Hematopoietic multipotent progenitor cell treated with erythropoietin and hydrocortisone succinate and interleukin-3 and kit ligand, for 15 days (in vitro differentiated cells): Measurements from ENCODE around the gene KCNS1.
"Not testable (repeated sequence)": the region's sequence is repeated elsewhere in the genome, so short reads cannot be mapped to it uniquely, and the experiment has no call there.

Experiments
- DNase-seq: peaks from one replicate; pipeline ENCODE4 v3.0.0-alpha.2; 2015; ENCODE audit warnings: low spot score

The KCNS1 gene, protein sequence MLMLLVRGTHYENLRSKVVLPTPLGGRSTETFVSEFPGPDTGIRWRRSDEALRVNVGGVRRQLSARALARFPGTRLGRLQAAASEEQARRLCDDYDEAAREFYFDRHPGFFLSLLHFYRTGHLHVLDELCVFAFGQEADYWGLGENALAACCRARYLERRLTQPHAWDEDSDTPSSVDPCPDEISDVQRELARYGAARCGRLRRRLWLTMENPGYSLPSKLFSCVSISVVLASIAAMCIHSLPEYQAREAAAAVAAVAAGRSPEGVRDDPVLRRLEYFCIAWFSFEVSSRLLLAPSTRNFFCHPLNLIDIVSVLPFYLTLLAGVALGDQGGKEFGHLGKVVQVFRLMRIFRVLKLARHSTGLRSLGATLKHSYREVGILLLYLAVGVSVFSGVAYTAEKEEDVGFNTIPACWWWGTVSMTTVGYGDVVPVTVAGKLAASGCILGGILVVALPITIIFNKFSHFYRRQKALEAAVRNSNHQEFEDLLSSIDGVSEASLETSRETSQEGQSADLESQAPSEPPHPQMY

DNA sequence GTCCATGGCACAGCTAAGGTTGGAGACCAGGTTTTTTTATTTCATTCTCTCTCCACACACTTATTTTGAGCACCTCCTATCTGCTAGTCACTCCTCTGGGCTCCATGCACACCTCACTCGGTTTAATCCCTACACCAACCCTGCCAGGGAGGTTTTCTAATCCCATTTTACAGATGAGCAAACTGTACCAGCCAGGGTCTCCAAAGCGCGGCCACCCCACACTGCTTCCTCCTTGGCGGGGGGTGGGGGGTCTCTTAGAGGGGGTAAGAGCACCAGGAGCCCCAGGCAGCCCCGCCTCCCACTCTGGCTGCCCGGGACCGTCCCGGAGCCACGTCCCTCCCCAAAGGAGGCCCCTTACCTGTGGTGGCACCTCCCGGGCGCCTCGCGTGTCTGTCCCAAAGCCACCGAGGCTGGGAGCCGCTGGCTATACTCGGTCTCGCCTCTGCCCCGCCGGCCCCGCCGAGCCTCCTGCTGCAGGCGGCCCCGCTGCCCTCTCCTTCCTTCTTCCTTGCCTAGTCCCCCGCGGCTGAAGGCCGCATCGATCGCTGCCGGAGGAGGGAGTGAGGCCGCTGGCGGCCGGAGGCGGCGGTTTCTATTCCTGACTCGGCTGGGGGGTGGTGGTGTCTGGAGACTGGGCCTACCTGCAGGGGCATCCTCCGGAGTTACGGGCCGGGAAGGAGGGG, at the start of gene KCNS1:
Gene KCNS1, minus strand, starts transcription at position 565 of the 683 bp plus-strand sequence. CDS start 1,891 bp downstream, outside the sequence.
- no peak for DNase-seq

DNA sequence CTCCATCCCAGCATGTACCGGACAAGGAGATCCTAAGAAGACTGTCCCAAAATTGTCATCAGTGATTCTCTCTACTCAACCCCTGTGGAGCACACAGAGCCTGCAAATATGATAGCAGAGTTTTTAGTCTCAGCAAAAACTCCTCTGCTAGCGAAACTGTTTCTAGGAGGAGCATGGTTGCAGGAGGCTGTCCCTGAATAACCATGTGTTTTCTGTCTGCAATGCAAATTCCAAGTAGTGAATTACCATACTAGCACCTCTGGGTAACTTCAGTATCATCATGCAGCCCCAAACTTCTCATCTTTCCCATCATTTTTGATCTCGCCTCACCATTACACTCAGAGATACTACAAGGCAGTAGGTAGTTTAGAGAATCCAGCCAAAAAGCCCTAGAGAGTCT, 48.1 kb upstream of the KCNS1 start:
- DNase-seq = no peak

DNA sequence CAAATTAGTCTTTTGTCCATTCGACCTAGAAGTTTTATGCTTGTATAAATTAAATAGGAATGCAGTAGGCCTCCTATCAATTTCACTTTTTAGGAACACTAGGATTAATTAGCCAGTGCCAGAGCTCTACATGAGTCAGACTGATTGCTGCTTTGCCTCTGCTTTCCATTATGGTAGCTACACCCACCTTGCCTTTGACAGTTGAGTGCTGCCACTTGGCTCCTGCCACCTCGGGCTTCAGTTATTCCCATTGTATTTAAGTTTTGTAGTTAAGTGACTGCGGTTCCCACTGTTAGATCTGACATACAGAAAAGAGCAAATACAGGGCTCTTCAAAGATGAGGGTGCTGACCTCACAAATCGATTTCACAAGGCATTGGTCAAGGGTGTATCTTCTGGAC, 39.9 kb upstream of the KCNS1 start:
- DNase-seq = no peak

DNA sequence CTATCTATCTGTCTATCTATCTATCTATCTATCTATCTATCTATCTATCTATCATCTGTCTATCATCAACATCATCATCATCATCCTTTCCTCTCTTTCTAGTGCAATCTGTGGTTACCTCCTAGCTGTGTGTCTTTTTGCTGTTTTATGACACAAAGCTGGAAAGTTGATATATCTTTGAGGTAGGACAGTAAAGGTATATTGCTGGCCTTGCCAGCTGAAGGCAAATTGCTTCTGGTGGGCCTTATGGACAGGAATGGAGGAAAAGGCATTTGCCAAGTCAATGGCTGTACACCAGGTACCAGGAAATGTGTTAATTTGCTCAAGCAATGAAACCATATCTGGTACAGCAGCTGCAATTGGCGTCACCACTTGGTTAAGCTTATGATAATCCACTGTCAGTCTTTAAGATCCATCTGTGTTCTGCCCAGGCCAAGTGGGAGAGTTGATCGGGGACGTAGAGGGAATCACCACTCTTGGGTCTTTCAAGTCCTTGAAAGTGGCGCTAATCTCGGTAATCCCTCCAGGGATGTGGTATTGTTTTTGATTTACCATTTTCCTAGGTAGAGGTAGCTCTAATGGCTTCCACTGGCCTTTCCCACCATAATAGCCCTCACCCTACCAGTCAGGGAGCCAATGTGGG, 38.9 kb upstream of the KCNS1 start:
- not testable (repeated sequence) for DNase-seq

DNA sequence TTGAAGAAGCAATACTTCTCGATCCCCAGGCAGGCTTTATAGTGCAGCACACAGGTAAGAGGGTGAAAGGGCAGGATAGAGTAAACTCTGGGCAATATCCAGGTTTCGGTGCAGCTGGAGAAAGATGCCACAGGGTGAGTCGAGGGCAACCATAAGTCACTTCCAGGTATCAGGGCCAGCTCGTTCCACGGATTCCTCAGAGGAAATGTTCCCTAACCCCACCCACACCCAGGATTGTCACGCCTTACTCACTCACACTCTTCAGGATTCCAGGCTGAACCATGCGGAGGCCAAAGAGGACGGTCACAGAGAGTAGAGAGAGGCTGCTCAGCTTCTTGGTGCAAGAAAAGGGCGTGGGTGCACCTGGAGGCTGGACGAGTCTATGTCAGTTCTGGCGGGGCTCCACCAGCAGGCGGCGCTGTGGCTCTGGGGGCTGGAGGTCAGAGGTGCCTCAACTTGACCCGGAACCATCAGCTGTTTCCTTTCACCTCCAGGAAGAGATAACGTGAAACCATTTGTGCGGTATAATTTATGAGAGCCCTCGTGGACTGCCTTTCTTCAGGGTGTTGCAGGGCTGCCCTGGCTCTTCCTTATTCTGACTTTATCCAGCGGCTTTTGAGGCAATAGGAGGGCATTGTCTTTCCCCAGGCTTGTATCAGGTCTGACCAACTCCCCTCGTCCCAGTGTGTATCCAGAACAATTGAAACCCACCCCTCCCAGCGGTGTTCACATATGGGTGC, 37.8 kb upstream of the KCNS1 start:
- peak; percentile 53 for DNase-seq

DNA sequence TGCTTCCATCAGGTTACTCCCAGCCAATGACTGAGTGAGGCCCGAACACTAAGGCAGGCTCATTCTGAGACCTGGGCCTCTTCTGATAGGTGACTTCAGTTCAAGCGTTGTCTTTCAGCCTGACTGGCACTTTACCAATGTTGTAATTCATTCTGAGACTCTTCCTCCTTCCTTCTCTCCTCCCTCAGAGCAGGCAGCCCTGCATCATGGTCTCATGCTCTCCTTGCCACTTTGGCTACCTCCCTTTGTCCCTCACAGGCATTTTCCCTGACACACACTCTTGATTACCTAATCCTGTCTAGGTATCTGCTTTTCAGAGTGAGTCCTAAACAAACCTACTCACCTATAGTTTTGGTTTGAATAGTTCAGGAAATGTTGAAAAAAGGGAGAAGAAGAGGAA, 36.0 kb upstream of the KCNS1 start:
- DNase-seq = no peak

DNA sequence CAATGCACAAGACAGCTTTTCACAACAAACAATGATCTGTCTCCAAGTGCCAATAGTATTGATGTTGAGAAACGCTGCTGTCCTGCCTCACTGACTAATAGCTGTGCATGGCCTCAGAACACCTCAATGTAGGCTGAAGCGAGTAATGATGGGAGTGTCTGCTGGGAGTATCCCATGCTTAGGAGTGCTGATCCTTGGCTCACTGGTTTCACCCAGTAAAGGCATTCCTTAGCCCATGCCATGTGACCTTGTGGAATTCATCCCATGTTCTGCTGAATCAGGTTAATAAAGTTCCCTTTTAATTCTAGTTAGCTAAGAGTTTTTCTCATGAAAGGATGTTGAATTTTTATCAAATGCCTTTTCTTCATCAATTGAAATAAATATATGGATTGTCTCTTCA, 27.2 kb upstream of the KCNS1 start:
- no peak for DNase-seq

DNA sequence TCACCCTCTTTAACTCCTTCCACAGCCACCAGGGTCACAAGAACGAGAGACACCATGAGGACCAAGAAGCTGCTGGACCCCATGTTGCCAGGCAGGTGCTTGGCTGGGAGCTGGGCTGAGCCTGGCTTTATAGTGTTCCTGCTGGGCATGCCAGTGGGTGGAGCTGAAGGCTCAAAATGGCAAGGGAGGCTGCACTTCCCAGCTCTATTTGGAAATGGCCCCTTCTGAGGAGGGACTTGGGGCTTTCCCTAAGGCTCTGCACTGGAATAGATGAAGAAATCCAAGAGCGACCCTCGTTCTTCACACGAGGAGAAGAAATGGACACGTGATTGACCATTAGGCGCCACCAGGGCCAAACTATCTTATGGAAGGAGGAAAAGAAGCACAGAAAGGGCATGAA, 23.4 kb upstream of the KCNS1 start, which contains the start of gene WFDC12:
Gene WFDC12, minus strand, starts transcription at position 101 of the 400 bp plus-strand sequence. Its CDS starts 18 bp downstream, at position 83.
- no peak for DNase-seq

DNA sequence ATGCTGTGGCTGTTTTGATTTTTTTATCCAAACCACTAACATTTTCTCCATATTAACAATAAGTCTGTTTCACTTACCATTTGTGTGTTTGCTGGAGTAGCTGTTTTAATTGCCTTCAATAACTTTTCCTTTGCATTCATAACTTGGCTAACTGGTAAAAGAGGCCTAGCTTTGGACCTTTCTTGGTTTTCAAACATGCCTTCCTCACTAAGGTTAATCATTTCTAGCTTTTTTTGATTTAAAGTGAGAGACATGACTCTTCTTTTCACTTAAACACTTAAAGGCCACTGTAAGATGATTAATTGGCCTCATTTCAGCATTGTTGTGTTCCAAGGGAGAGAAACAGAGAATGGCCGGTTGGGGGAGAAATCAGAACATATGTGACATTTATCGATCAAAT, 20.5 kb upstream of the KCNS1 start:
- DNase-seq = no peak

DNA sequence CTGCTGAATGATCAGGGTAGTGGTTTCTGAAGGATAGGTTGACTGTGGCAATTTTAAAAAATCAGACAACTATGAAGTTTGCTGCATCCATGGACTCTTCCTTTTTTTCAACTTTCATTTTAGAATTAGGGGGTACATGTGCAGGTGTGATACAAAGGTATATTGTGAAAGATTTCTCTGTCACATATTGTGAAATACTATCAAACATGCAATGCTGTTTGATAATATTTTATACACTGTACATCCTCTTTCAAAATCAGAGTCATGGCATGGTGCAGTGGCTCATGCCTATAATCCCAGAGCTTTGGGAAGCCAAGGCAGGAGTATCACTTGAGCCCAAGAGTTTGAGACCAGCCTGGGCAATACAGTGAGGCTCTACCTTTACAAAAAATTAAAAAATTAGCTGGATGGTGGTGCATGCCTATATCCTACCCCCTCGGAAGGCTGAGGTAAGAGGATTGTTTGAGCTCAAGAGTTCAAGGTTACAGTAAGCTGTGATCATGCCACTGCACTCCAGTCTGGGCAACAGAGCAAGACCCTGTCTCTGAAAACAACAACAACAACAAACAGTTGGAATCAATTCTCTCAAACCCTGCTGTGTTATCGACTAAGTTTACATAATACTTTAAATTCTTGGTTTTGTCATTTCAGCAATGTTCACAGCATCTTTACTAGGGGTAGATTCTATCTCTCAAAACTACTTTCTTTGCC, 18.8 kb upstream of the KCNS1 start:
- DNase-seq = no peak

DNA sequence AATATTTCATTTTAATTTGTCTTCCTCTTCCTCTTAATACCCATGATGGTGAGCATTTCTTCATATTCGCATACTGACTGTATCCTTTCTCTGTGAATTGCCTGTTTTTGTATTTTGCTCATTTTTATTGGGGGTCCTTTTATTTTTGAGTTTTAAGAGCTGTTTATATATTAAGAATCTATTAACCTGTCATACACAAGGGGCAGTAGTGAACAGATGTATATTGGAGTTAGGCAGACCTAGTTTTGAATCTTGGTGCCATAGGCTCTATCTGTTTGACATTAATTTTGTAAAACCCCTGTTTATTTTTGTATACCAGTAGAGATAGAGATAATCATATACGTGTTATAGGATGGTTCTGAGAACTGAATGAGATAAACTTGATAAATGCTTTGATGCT, 17.1 kb upstream of the KCNS1 start:
- DNase-seq = no peak

DNA sequence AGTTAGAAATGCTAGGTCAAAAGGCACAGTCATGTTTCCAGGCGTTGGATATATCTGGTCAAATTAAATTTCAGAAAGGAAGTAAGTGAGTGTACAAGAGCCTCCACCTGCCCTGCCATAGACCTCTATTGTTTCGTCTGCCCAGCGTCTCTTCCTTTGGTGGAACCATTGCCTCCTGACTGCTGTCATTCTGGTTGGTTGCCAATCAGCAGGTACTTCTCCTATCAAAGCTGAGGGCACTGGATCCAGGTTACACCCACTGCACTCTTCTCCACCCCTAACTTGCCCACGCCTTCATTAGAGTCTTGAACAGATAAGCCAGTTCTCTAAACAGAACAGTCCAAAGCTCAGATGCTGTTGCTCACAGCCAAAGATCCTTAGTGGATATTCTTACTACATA, 16.7 kb upstream of the KCNS1 start:
- no peak for DNase-seq

DNA sequence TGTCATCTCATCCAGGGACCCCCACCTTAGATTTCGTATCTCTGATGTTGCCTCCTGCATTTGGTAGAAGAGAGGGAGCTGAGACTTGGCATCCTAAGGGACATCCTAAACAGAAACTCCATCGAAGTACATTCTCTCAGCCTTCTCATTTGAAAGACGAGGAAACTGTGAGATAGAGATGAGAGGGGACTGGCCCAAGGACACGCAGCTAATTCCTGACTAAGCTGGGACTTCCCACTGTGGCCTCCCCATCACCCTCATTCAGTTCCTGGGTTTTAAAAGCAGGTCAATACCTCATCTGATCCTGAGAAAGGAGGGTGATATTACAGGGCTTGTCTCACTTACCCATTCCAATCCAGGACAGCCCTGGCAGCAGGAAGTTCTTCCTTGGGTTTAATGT, 14.9 kb upstream of the KCNS1 start:
- no peak for DNase-seq

DNA sequence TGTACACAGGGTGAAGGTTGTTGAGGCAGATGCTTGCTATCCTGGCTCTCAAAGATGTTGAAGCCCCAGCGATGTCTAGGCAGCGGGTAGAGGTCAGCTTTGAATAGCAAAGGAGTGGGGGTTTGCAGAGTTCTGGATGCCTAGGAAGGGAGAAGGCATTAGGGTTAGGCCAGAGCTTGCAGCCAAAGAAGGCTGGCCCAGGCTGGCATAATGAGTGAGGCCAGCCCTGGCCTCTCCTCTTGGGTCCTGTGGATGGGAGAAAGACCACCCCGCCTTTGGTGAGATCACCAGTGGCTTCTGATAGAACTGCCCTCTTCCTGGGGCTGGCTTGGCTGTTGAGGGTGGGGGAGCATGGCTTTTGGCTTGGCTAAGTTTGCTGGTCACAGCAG, 14.5 kb upstream of the KCNS1 start:
- DNase-seq = no peak

DNA sequence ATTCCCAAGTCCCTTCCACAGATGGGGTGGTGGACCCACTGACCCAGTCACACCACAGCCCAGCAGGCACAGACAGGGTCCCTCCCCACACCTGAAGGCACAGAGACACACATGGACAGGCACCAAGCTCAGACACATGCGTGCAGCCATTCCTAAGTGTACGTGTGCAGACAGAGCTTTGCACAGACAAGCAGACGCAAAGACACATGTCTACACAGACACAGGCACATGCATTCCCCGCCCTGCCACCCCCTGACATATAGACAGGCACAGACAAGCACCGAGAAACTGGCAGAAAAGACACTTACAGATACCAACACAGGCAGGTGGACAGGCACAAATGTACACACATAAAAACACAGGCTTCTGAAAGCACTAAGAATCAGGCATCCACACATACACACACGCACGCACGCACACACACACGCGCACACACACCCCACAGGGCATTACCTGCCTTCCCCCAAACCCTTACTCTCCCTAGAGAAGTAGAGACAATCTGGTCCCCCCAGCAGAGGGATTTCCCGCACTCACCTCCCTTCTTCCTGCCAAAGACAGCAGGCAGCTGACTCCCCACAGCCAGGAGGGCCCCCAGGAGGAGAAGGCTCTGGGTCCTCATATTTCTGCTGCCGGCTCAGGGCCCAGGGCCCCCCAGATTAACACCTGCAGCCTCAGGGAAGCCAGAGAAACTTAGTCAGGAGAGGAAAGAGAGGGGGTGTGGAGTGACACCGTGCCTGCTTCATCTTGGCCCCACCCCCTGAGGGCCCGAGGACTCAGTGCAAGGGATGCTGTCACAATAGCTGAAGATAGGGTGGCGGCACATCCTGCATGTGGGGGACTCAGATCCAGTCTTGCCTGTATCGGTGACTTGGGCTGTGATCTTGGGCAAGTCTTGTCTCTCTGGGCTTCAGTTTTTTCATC, 13.8 kb upstream of the KCNS1 start, which contains the start of gene WFDC5:
Gene WFDC5, minus strand, starts transcription at position 710 of the 921 bp plus-strand sequence. Its CDS starts 91 bp downstream, at position 619.
- DNase-seq = no peak

DNA sequence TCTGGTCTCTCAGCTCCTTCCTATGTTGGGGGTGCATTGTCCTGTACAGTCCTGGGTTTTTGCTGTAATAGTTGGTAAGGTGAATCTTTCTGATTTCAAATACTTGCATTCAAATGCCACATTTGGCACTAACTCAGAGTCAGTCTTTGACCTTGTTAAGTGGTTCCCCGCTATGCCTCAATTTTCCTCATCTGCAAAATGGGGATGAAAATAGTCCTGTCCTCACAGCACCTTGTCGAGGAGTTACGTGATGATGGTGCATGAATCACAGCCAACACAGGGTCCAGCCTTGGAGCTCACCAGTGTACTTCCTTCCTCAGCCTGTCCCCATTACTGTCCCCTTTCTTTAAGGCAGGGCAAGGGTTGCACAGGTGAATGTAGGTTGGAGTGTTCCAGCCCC, 12.9 kb upstream of the KCNS1 start:
- no peak for DNase-seq

DNA sequence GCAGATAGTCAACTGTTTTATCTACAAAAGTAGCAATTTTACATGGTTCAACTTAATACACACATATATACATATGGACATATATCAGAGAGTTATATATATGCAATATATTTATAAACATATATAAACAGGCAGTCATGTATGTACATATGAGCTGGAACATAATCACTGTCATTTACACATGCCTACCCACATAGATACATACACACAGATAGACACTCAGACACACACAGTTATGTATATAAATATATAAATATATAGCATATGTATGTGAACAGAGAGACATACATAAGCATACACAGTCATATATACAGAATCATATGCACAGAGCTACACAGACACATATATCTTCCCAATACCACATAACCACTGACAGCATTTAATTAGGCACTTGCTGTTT, 11.8 kb upstream of the KCNS1 start:
- no peak for DNase-seq

DNA sequence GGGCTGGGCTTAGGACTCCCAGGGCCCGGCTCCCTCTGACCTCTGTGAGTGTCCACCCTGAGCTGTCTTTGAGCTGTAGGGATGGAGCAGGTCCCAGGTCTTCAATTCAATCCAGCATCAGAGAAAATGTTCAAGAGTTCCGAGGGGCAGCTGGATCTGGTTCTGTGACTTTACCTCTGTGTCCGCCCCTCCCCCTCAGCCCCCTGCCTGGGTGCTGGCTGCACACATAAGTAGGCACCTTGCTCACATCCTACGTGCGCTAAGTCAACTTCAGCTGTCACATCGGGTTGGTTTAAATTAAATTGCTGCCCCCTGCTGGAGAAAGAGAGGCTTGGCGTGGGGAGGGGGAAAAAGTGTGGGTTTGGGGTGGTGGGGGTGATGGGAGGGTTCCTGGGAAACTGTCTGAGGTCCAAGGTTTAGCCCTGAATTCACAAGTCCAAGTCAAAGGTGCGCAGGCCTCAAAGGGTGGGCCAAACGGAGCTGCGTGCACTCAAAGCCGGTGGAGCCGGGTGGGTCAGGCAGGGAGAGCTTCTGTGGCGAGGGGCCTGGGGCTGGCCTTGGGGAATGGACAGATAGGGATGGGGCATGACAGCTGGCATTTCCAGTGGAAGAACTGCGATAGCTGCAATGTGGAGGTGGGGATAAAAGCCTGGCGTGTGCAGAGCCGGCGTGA, 11.0 kb upstream of the KCNS1 start:
- peak; percentile 10 for DNase-seq

DNA sequence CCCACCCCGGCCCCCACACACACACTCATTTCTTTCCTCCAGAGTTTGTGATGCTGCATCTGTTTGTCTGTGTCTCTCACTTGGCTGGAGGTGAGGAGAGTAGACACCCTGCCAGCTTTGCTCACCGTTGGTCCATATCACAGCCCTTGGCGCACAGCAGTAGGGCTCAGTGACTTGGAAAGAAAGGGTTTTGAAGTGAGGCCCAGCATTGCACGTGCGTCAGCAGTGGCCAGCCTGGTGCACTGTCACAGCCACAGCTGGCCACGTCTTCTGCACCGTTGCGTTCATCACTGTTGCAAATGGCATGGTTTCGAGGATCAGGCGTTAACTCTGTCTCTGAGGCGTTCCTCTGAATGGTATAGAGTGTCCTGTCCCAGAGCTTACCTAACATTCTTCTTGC, 10.4 kb upstream of the KCNS1 start:
- no peak for DNase-seq

DNA sequence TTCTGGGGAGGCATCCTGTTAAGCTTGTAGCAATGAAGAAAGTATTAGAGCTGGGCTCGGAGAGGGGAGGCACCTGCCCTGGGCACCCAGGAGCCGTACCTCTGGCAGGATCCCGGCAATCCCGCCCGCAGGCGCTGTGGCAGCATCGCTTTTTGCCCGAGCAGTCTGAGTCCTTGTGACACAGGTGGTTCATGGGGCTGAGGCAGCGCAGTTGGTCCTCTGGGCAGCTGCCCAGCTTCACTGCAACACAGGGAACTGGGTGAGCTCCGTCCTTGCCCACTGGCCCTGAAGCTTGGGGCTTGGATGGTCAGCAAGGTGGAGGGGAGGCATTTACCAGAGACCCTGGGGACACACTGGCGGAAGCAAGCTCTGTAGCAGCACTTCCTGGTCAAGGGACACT, 9.4 kb upstream of the KCNS1 start:
- no peak for DNase-seq
